MCF 10A (cell line): Measurements from ENCODE around the gene ZMYM1. TPM values are rescaled to one million over a fixed set of nuclear protein-coding genes. Genes with fewer than 3 reads are reported as not detected.

ENCODE experiments used
- BruUV-seq: library from RNA; stranded (reverse); fragments of 400-500 nt; replicated peaks from 2 replicates; lab custom pipeline; 2021; lab: Mats Ljungman, UMichigan
- CTCF ChIA-PET: fragments of 300-600 bp; sonication (Branson Sonifier 250); formaldehyde crosslinking; extraction: SDS; loops from one replicate; lab custom pipeline; 2021; ENCODE audit warnings: antibody characterized with exemption, inconsistent platforms; lab: Yijun Ruan, JAX
- POLR2A ChIA-PET: fragments of 300-600, 350-650 bp; sonication (Branson Sonifier 250); formaldehyde crosslinking; extraction: SDS; loops from one replicate; lab custom pipeline; 2020; ENCODE audit warnings: antibody characterized with exemption, inconsistent platforms; lab: Yijun Ruan, JAX
- DNase-seq: peaks from one replicate; pipeline ENCODE4 v3.0.0-alpha.2; 2018; ENCODE audit not compliant: unreplicated experiment
- H3K27ac Mint-ChIP-seq: one replicate; pipeline ENCODE4 v1.8.0; 2022; ENCODE audit warnings: mild to moderate bottlenecking, low read depth, mixed read lengths; ENCODE audit not compliant: unreplicated experiment
- H3K27me3 Mint-ChIP-seq: one replicate; pipeline ENCODE4 v1.8.0; 2022; ENCODE audit warnings: mixed read lengths; ENCODE audit not compliant: insufficient read depth, unreplicated experiment
- H3K36me3 Mint-ChIP-seq: one replicate; pipeline ENCODE4 v1.8.0; 2022; ENCODE audit warnings: mild to moderate bottlenecking, moderate library complexity, mixed read lengths; ENCODE audit not compliant: insufficient read depth, unreplicated experiment
- H3K4me1 Mint-ChIP-seq: one replicate; pipeline ENCODE4 v1.8.0; 2022; ENCODE audit warnings: mixed read lengths; ENCODE audit not compliant: insufficient read depth, unreplicated experiment
- H3K4me3 Mint-ChIP-seq: one replicate; pipeline ENCODE4 v1.8.0; 2022; ENCODE audit warnings: mild to moderate bottlenecking, moderate library complexity, mixed read lengths; ENCODE audit not compliant: unreplicated experiment
- H3K9me3 Mint-ChIP-seq: one replicate; pipeline ENCODE4 v1.8.0; 2022; ENCODE audit warnings: mixed read lengths; ENCODE audit not compliant: unreplicated experiment
- intact Hi-C: fragments of 100-400 bp; cut with micrococcal nuclease; formaldehyde crosslinking; loops from 2 replicates; pipeline ENCODE4 v1.14.1; 2022
- total RNA-seq: library from RNA; stranded (reverse); gene quantifications from 2 replicates; pipeline ENCODE4 v1.2.3, GENCODE V29; 2022
- TF ChIP-seq, protein P1 (sequence below): fragments of 200-600 bp; IDR thresholded peaks from one replicate; pipeline ENCODE4 v1.8.0; 2022; ENCODE audit warnings: antibody characterized with exemption, mild to moderate bottlenecking; ENCODE audit not compliant: unreplicated experiment

Gene ZMYM1
- total RNA-seq, 1 experiment from 2014 or later, result 21.2 TPM

DNA sequence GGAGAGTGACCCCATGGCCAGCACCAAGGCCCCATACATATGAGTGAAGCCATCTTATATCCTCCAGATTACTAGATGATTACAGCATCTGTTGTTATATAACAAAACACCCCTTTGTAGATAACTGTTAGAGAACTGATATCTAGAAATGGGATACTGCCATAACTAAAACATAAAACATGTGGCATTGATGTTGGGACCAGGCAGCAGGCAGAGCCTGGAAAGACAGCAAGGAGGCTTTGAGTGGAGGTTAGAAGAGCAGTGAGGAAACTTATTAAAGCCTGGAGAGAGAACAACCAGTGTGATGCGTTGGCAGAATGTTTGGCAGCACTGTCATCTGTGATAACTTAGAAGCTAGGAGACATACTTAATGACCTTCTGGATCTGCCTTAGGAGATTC is 42.0 kb upstream of the ZMYM1 start:
- no peaks in the 10 kb centered on the region for H3K36me3 Mint-ChIP-seq
- H3K4me1 Mint-ChIP-seq, result no peaks in the 10 kb centered on the region
- no peak for DNase-seq
- ChIA-PET POLR2A (interaction anchor here (0.7 to 1.6 kb wide), 2 partner anchors 27 to 42 kb away, joined by 3 read pairs; partner anchors contain the start of gene ZMYM1), CTCF (no interaction called here)
- no TSS peak for BruUV-seq
- intact Hi-C loops, result no loop called here
- no peaks in the 10 kb centered on the region for H3K9me3 Mint-ChIP-seq
- no peak overlapping the region for H3K27ac Mint-ChIP-seq
- TF ChIP-seq, protein P1, sequence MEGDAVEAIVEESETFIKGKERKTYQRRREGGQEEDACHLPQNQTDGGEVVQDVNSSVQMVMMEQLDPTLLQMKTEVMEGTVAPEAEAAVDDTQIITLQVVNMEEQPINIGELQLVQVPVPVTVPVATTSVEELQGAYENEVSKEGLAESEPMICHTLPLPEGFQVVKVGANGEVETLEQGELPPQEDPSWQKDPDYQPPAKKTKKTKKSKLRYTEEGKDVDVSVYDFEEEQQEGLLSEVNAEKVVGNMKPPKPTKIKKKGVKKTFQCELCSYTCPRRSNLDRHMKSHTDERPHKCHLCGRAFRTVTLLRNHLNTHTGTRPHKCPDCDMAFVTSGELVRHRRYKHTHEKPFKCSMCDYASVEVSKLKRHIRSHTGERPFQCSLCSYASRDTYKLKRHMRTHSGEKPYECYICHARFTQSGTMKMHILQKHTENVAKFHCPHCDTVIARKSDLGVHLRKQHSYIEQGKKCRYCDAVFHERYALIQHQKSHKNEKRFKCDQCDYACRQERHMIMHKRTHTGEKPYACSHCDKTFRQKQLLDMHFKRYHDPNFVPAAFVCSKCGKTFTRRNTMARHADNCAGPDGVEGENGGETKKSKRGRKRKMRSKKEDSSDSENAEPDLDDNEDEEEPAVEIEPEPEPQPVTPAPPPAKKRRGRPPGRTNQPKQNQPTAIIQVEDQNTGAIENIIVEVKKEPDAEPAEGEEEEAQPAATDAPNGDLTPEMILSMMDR, result no peak
- H3K4me3 Mint-ChIP-seq, result no peak overlapping the region
- H3K27me3 Mint-ChIP-seq, result no peaks in the 10 kb centered on the region

DNA sequence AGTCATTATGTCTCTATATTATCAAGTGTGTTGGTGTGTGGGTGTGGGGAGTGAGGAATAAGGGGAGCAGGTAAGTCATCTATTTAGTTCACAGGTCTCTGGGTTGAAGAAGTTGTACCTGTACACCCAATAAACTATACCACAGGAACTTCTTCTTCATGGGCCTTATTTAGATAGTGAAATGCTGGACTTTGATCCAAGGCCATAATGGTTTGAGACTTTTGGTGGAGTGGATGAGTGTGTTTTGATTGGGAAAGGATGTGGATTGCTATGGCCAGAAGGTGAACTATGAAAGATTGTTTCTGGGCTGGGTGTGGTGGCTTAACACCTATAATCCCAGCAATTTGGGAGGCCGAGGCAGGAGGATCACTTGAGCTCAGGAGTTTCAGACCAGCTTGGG is 40.5 kb upstream of the ZMYM1 start:
- CTCF ChIA-PET, result interaction anchor here (0.7 kb wide), 1 partner anchor 212 kb away, joined by 3 read pairs; no protein-coding TSS in a partner anchor
- no peak overlapping the region for H3K27ac Mint-ChIP-seq
- H3K36me3 Mint-ChIP-seq, result no peaks in the 10 kb centered on the region
- BruUV-seq, result no TSS peak
- DNase-seq, result no peak
- POLR2A ChIA-PET, result no interaction called here
- intact Hi-C loops, result no loop called here
- TF ChIP-seq, protein P1, result no peak
- no peak overlapping the region for H3K4me3 Mint-ChIP-seq
- H3K27me3 Mint-ChIP-seq, result no peaks in the 10 kb centered on the region
- H3K4me1 Mint-ChIP-seq, result no peaks in the 10 kb centered on the region
- no peaks in the 10 kb centered on the region for H3K9me3 Mint-ChIP-seq

DNA sequence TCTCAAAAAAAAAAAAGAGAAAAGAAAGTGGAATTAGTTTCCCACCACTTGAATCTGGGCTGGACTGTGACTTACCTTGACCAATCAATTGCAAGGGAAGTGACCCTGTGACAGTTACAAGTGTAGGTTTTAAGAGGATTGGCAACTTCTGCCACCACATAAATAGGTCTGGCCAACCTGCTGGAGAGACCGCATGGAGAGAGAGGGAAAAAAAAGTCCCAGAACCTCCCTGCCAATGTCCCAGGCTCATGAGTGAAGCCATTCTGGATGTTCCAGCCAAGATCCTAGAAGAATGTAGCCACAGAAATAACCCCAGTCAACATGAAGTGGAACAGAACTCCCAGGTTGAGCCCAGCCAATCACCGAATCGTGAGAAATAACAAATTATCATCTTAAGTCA is 35.7 kb upstream of the ZMYM1 start:
- TF ChIP-seq, protein P1, result no peak
- no TSS peak for BruUV-seq
- H3K27ac Mint-ChIP-seq, result no peak overlapping the region
- H3K9me3 Mint-ChIP-seq, result no peaks in the 10 kb centered on the region
- ChIA-PET CTCF (no interaction called here), POLR2A (no interaction called here)
- intact Hi-C loops, result no loop called here
- no peak for DNase-seq
- H3K27me3 Mint-ChIP-seq, result no peaks in the 10 kb centered on the region
- no peaks in the 10 kb centered on the region for H3K36me3 Mint-ChIP-seq
- peaks cover 7% of the 10 kb centered on the region for H3K4me1 Mint-ChIP-seq
- no peak overlapping the region for H3K4me3 Mint-ChIP-seq

DNA sequence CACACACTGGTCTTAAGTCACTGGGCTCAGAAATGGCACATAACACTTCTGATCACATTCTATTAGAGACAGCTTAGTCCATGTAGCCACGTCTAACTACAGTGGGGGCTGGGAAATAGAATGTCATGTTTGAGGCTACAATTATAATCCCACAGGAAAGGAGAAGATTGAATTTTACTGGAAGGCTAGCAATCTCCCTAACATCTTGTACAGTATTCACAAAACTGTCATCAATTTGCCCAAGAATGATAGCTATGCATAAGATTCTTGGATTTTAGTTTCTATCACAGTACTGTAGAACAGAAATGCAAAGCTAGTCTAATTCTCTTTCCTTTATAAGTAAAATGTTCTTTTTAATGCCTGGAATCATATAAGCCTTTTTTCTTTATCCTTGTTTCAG is 34.8 kb upstream of the ZMYM1 start:
- ChIA-PET CTCF (interaction anchor here (0.6 kb wide), 1 partner anchor 260 kb away, joined by 5 read pairs; no protein-coding TSS in a partner anchor), POLR2A (interaction anchor here (1.2 kb wide), 1 partner anchor 12 kb away, joined by 6 read pairs; the partner anchor contains the start of gene ZMYM6)
- no peak overlapping the region for H3K27ac Mint-ChIP-seq
- no peaks in the 10 kb centered on the region for H3K9me3 Mint-ChIP-seq
- DNase-seq, result no peak
- no TSS peak for BruUV-seq
- peaks cover 7% of the 10 kb centered on the region for H3K4me1 Mint-ChIP-seq
- no peaks in the 10 kb centered on the region for H3K36me3 Mint-ChIP-seq
- H3K27me3 Mint-ChIP-seq, result no peaks in the 10 kb centered on the region
- H3K4me3 Mint-ChIP-seq, result no peak overlapping the region
- TF ChIP-seq, protein P1, result no peak
- intact Hi-C loops, result no loop called here
